ENCODE data around the gene GSK3B. TPM values are rescaled to one million over a fixed set of nuclear protein-coding genes. Genes with fewer than 3 reads are reported as not detected.

The GSK3B gene
- total RNA-seq, 1 experiment from 2014 or later = 56.6 TPM

DNA sequence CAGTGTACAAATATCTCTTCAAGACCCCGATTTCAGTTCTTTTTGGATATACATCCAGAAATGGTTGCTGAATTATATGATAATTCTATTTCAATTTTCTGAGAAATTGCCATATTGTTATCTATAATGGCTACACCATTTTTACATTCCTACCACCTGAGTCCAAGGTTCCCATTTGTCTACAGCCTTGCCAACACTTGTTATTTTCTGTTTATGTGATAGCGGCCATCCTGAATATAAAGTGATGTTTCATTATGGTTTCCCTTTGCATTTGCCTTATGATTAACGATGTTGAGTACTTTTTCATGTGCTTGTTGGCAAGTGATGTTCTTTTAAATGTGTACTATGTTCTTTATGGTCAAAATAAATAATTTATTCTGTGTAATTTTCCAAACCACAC, 303.9 kb downstream of the GSK3B start:
- no TSS peak for BruUV-seq (replicated peaks)
- H3K4me1 ChIP-seq (ENCODE audit: insufficient read depth, low read length, poor library complexity, severe bottlenecking) = no peaks in the 10 kb centered on the region
- H3K27me3 ChIP-seq (replicated peaks; ENCODE audit: insufficient read depth, low read depth, low read length, poor library complexity) = no peaks in the 10 kb centered on the region
- CTCF ChIA-PET = no interaction called here
- intact Hi-C loops (cut with micrococcal nuclease; ENCODE audit: unreplicated experiment) = no loop called here
- no peak overlapping the region for H3K27ac ChIP-seq (ENCODE audit: low read depth, low read length, poor library complexity, severe bottlenecking)
- H3K36me3 ChIP-seq (ENCODE audit: insufficient read depth, low read length, poor library complexity, severe bottlenecking) = no peaks in the 10 kb centered on the region
- DNase-seq (ENCODE audit: low spot score) = no peak
- POLR2A ChIA-PET (ENCODE audit: low non-redundant PET) = no interaction called here
- H3K9me3 ChIP-seq (ENCODE audit: low read depth, low read length, poor library complexity, severe bottlenecking) = no peaks in the 10 kb centered on the region
- H3K4me3 ChIP-seq (ENCODE audit: low read depth, low read length, poor library complexity, severe bottlenecking) = no peak overlapping the region
- no peak for TF ChIP-seq EZH2 (IDR thresholded peaks at IDR 0.05; ENCODE audit: borderline replicate concordance, low read depth, low read length, poor library complexity, severe bottlenecking)
- TF ChIP-seq, protein P1, sequence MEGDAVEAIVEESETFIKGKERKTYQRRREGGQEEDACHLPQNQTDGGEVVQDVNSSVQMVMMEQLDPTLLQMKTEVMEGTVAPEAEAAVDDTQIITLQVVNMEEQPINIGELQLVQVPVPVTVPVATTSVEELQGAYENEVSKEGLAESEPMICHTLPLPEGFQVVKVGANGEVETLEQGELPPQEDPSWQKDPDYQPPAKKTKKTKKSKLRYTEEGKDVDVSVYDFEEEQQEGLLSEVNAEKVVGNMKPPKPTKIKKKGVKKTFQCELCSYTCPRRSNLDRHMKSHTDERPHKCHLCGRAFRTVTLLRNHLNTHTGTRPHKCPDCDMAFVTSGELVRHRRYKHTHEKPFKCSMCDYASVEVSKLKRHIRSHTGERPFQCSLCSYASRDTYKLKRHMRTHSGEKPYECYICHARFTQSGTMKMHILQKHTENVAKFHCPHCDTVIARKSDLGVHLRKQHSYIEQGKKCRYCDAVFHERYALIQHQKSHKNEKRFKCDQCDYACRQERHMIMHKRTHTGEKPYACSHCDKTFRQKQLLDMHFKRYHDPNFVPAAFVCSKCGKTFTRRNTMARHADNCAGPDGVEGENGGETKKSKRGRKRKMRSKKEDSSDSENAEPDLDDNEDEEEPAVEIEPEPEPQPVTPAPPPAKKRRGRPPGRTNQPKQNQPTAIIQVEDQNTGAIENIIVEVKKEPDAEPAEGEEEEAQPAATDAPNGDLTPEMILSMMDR (conservative IDR thresholded peaks at IDR 0.05; ENCODE audit: low read depth, low read length) = no peak

- intact Hi-C loops (cut with micrococcal nuclease; ENCODE audit: unreplicated experiment) = no loop called here
- Histone ChIP-seq H3K27me3 (replicated peaks; ENCODE audit: insufficient read depth, low read depth, low read length, poor library complexity) (no peaks in the 10 kb centered on the region), H3K36me3 (ENCODE audit: insufficient read depth, low read length, poor library complexity, severe bottlenecking) (no peaks in the 10 kb centered on the region), H3K4me1 (ENCODE audit: insufficient read depth, low read length, poor library complexity, severe bottlenecking) (no peaks in the 10 kb centered on the region), H3K4me3 (ENCODE audit: low read depth, low read length, poor library complexity, severe bottlenecking) (no peak overlapping the region), H3K27ac (ENCODE audit: low read depth, low read length, poor library complexity, severe bottlenecking) (no peak overlapping the region), H3K9me3 (ENCODE audit: low read depth, low read length, poor library complexity, severe bottlenecking) (no peaks in the 10 kb centered on the region)
- no TSS peak for BruUV-seq (replicated peaks)
- ChIA-PET POLR2A (ENCODE audit: low non-redundant PET) (no interaction called here), CTCF (no interaction called here)
- TF ChIP-seq, protein P1 (conservative IDR thresholded peaks at IDR 0.05; ENCODE audit: low read depth, low read length) = no peak
- no peak for TF ChIP-seq EZH2 (IDR thresholded peaks at IDR 0.05; ENCODE audit: borderline replicate concordance, low read depth, low read length, poor library complexity, severe bottlenecking)
- no peak for DNase-seq (ENCODE audit: low spot score)
Measured at GRCh38 chr3:119786409-119786808, 307.8 kb downstream of the GSK3B start.

GRCh38 chr3:119783883-119784282, 310.4 kb downstream of the GSK3B start:
- Histone ChIP-seq H3K36me3 (ENCODE audit: insufficient read depth, low read length, poor library complexity, severe bottlenecking) (no peaks in the 10 kb centered on the region), H3K4me1 (ENCODE audit: insufficient read depth, low read length, poor library complexity, severe bottlenecking) (no peaks in the 10 kb centered on the region), H3K4me3 (ENCODE audit: low read depth, low read length, poor library complexity, severe bottlenecking) (no peak overlapping the region), H3K9me3 (ENCODE audit: low read depth, low read length, poor library complexity, severe bottlenecking) (no peaks in the 10 kb centered on the region), H3K27ac (ENCODE audit: low read depth, low read length, poor library complexity, severe bottlenecking) (no peak overlapping the region), H3K27me3 (replicated peaks; ENCODE audit: insufficient read depth, low read depth, low read length, poor library complexity) (no peaks in the 10 kb centered on the region)
- intact Hi-C loops (cut with micrococcal nuclease; ENCODE audit: unreplicated experiment) = no loop called here
- ChIA-PET CTCF (no interaction called here), POLR2A (ENCODE audit: low non-redundant PET) (no interaction called here)
- BruUV-seq (replicated peaks) = no TSS peak
- no peak for TF ChIP-seq EZH2 (IDR thresholded peaks at IDR 0.05; ENCODE audit: borderline replicate concordance, low read depth, low read length, poor library complexity, severe bottlenecking)
- TF ChIP-seq, protein P1 (conservative IDR thresholded peaks at IDR 0.05; ENCODE audit: low read depth, low read length) = no peak
- no peak for DNase-seq (ENCODE audit: low spot score)
